ENCODE results near the gene ARF1.
A peak's percentile ranks its signal among the peaks of the same experiment; 100 is the strongest.

Gene ARF1

DNA sequence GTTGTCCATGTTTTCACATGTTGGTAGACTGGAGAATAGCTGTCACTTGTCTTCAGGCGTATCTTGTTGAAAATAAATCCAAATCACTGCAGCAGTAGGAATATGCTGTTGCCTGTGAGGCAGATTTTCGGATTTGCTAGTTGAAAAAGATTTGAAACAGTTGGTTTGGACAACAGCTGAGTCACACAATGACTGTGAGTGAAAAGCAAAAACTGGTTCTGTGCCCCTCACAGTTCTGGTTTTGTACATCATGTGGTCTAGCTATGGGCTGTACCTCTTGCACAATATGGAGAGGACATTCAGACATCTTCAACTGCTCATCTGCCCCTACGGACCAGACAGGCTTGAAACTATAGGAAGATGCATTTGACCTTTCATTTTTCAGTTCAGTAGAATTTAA lies 1.8 kb downstream of the ARF1 start:
- Mint-ChIP-seq H3K4me3 (peak overlapping the region; percentile 94), H3K9me3 (no peaks in the 10 kb centered on the region), H3K36me3 (ENCODE audit: low read depth) (peaks cover 34% of the 10 kb centered on the region), H3K4me1 (ENCODE audit: low read depth) (peaks cover 61% of the 10 kb centered on the region), H3K27me3 (ENCODE audit: low read depth) (no peaks in the 10 kb centered on the region), H3K27ac (peak overlapping the region; percentile 92)

DNA sequence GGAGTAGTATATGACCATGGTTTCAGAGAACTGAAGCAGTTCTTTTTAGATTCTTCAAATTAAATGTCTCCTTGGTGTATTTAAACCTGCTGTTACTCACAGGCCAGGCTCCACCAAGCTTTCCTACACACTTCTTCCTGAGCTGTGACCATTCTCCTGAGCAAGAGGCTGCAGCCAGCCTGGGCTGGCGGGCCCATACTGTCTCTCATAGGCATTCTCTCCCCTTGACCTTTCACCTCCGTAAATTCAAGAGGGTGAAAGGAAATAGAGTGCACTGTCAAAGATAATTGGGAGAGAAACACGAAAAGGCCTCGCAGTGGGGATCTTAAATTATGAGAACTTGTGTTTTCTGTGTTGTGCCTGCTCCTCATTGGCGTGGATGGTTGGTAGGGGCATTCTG lies 2.3 kb downstream of the ARF1 start:
- peaks cover 61% of the 10 kb centered on the region for H3K4me1 Mint-ChIP-seq (ENCODE audit: low read depth)
- H3K9me3 Mint-ChIP-seq = no peaks in the 10 kb centered on the region
- H3K36me3 Mint-ChIP-seq (ENCODE audit: low read depth) = peaks cover 36% of the 10 kb centered on the region
- peak overlapping the region; percentile 92 for H3K27ac Mint-ChIP-seq
- H3K4me3 Mint-ChIP-seq = peak overlapping the region; percentile 94
- H3K27me3 Mint-ChIP-seq (ENCODE audit: low read depth) = no peaks in the 10 kb centered on the region

DNA sequence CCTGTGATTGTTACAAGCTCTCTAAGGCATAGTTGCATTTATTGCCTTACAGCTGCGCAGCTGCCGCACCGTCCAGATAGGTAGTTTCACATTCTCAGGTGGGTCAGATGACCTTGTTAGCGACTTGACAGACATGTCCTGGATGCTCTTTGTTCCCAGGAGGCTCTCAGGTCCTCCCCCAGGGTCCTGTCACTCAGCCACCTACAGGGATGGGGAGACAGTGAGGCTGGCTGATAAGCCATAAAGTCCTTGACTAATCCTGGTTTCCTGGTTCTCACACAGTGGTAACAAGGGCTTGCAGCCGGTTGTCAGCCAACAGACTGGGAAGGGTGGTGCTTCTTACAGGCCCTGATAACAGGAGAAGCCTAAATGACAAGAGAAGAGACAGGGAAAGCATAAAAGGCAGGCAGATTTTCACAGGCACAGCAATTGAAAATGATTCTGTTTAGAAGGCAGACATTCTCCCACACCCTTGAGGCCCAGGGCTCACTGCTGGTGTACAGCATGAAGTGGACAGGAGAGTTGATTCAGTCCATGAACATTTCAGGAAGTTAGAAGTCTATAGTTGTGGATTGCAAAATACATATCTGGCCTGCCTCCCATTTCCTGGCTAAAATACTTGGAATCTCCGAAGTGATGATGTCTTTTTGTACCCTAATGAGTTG lies 2.9 kb downstream of the ARF1 start:
- peaks cover 61% of the 10 kb centered on the region for H3K4me1 Mint-ChIP-seq (ENCODE audit: low read depth)
- H3K36me3 Mint-ChIP-seq (ENCODE audit: low read depth) = peaks cover 38% of the 10 kb centered on the region
- H3K27ac Mint-ChIP-seq = peak overlapping the region; percentile 92
- H3K4me3 Mint-ChIP-seq = peak overlapping the region; percentile 94
- H3K9me3 Mint-ChIP-seq = no peaks in the 10 kb centered on the region
- no peaks in the 10 kb centered on the region for H3K27me3 Mint-ChIP-seq (ENCODE audit: low read depth)

DNA sequence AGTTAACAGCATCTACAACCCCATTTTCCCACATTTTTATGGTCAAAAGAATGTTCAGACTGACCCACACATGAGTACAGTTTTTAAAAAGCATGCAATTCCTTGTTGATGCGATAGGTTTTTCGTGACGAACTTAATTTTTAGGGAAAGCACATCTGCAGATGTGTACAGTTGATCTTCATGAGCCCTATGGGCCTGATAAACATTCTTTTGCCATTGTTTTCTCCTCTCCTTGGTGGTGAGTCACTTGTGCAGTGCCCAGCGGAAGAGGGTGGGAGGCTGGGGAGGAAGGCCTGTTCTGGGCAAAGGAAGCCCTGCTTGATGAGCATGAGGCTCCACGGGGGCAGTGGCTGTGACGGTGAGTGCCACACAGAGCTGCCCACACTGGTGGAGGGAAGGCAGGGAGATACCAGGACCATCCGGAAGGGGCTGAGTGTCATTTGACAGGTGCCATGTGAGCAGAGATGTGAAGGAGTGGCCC lies 5.3 kb downstream of the ARF1 start:
- no peaks in the 10 kb centered on the region for H3K9me3 Mint-ChIP-seq
- no peaks in the 10 kb centered on the region for H3K27me3 Mint-ChIP-seq (ENCODE audit: low read depth)
- H3K27ac Mint-ChIP-seq = peak overlapping the region; percentile 82
- peaks cover 68% of the 10 kb centered on the region for H3K4me1 Mint-ChIP-seq (ENCODE audit: low read depth)
- peaks cover 60% of the 10 kb centered on the region for H3K36me3 Mint-ChIP-seq (ENCODE audit: low read depth)
- peak overlapping the region; percentile 42 for H3K4me3 Mint-ChIP-seq

DNA sequence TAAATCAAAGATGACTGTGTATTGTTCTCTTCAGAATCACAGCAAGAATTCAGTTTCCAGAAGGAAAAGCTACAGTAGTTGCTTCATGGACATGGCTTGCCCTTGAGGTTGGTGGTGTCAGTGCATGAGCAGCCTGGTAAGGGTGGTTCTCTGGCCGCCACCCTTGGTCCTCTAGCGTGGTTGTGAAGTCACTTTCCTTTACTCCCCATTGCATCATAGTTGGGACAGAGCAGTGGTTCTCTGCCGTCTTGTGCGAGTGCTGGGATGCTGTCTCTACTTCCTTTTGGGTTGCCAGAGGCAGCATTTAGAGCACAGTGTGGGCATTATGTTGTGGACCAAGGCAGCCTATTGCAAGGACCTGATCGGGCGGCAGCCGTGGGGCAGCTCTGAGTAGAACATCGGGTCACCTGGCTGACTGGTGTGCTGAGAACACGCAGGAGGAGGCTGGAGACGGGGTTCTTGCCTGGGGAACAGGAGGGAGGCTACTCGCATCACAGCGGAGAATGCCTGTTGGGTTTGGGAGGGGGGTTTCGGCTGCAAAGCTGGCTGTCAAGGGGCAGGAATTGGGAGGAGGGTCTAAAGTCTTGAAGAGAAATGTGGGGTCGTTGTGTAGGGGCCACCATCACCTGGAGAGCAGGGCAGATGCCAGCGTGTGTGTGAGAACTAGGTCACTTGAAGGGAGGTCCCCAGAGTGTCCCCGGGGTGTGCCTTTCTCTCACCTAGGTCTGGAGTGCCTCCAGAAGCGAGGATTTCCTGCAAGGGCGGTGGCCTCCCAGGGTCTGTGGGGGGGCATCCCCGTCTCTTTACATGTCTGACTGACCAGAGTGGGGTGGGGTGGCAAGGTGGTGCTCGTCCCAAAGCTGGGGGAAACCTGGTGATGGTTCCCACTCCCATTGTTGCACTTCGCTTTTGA lies 6.3 kb downstream of the ARF1 start:
- Mint-ChIP-seq H3K9me3 (no peaks in the 10 kb centered on the region), H3K4me3 (no peak overlapping the region), H3K36me3 (ENCODE audit: low read depth) (peaks cover 57% of the 10 kb centered on the region), H3K27me3 (ENCODE audit: low read depth) (no peaks in the 10 kb centered on the region), H3K4me1 (ENCODE audit: low read depth) (peaks cover 63% of the 10 kb centered on the region), H3K27ac (peak overlapping the region; percentile 34)

DNA sequence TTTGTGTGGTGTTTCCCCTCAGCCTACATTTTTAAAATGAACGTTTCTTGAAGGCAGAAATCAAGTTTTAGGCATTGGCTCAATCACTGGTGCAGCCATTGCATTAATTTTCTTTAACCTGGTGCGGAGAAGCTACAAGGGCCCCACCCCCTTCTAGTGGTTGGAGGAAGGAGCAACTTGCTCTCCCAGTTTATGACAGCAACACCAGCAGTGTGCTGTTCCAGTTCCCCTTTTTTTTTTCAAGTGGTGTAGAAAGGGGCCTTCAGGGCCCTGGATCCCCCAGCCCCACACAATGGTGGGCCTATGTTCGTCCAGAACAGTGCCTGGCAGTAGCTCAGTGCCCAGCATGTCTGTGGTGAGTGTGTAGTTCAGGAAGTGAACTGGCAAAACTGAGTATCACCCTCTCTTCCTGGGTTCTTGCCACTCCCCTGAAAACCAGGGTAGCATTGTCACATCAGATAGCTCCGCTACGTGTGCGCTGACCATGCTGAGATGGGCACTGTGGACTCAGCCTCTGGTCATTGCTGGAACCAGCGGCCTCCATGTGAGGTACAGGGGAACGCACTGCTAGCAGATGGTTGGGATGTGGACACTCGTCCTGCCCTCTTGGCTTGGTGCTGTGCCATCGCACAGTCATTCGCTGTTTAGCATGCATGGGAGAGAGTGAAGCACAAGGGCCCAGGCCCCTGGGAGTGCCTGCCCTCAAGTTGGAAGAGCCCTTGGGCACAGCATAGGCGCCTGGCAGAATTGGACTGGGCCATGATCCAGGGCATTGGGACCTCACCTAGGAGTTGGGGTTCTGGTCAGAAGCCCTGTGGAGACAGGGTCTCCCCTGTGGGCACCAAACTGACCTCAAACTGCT lies 7.2 kb downstream of the ARF1 start:
- H3K4me1 Mint-ChIP-seq (ENCODE audit: low read depth) = peaks cover 54% of the 10 kb centered on the region
- H3K9me3 Mint-ChIP-seq = peaks cover 7% of the 10 kb centered on the region
- peaks cover 59% of the 10 kb centered on the region for H3K36me3 Mint-ChIP-seq (ENCODE audit: low read depth)
- H3K27ac Mint-ChIP-seq = no peak overlapping the region
- H3K27me3 Mint-ChIP-seq (ENCODE audit: low read depth) = no peaks in the 10 kb centered on the region
- H3K4me3 Mint-ChIP-seq = no peak overlapping the region

DNA sequence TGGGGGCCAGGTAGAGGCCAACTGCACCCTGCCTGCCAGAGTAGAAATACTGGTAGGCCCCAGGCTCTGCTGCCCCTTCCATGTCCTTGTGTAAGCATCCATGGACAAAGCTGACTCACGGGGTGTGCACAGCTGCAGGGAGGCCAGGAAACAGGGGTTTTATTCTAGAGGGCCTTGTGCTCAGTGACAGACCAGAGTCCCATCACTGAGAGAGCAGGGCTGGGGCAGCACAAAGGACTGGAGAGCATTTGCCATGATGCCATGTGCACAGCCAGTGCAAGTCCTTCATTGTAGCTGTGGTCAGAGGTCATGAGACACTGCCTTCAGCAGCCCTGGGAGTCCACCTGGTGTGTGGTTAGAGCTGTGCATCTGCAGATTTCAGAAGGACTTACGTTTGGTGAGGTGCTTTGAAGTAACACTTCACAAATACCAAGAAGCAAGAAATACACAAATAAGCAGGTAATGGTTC lies 8.1 kb downstream of the ARF1 start:
- H3K4me3 Mint-ChIP-seq = no peak overlapping the region
- no peaks in the 10 kb centered on the region for H3K27me3 Mint-ChIP-seq (ENCODE audit: low read depth)
- peaks cover 60% of the 10 kb centered on the region for H3K36me3 Mint-ChIP-seq (ENCODE audit: low read depth)
- H3K4me1 Mint-ChIP-seq (ENCODE audit: low read depth) = peaks cover 47% of the 10 kb centered on the region
- no peak overlapping the region for H3K27ac Mint-ChIP-seq
- peaks cover 16% of the 10 kb centered on the region for H3K9me3 Mint-ChIP-seq

DNA sequence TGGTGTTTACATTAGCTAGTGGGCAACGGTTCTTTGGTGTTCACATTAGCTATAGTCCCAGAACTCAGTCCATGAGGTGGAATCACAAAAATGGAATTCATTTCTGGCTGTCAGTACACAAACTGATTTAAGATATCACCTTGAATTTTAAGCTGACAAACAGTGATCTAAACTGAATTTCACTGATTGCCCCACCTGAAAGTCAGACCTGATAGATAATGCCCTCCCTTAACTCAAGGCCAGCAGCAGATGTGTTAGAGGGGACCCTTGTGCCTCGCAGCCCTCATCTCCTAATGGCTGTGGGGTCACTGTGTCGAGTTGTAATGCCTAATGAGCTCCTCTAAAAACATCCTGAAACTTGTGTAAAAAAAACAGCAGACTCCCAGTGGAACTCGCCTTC lies 8.6 kb downstream of the ARF1 start:
- Mint-ChIP-seq H3K27me3 (ENCODE audit: low read depth) (no peaks in the 10 kb centered on the region), H3K27ac (no peak overlapping the region), H3K4me1 (ENCODE audit: low read depth) (peaks cover 45% of the 10 kb centered on the region), H3K9me3 (peaks cover 18% of the 10 kb centered on the region), H3K36me3 (ENCODE audit: low read depth) (peaks cover 65% of the 10 kb centered on the region), H3K4me3 (no peak overlapping the region)

DNA sequence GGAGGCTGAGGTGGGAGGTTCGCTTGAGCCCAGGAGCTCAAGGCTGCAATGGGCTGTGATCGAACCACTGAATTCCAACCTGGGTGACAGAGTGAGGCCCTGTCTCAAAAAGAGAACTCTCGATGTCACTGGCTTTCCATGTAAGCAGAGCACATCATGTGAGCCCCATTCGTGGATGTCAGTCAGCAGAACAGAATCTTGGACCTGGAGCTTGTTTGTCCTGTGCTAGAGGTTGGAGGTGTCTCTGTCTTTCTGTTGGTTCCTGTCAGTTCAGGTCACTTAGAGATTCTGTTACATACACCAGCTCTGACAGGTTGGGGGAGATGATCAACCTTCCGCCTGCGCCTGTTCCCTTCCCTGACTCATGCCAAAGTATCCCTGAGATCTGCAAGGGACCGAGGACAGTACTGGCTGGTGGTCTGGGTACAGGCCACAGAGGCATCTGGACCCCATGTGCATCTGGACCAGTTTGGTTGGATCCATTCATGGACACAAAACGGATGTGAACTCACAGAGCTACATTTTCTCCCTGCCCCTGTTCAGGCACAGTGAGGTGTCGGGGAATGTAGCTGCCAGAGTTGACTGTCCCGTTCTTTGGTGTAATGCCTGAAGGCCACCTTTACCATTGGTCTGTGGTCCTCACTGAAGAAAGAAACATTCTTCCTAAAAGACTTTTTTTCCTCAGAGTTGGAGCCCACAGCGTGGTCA lies 10.0 kb downstream of the ARF1 start:
- peaks cover 35% of the 10 kb centered on the region for H3K4me1 Mint-ChIP-seq (ENCODE audit: low read depth)
- H3K27me3 Mint-ChIP-seq (ENCODE audit: low read depth) = no peaks in the 10 kb centered on the region
- peaks cover 66% of the 10 kb centered on the region for H3K36me3 Mint-ChIP-seq (ENCODE audit: low read depth)
- H3K4me3 Mint-ChIP-seq = no peak overlapping the region
- peaks cover 18% of the 10 kb centered on the region for H3K9me3 Mint-ChIP-seq
- no peak overlapping the region for H3K27ac Mint-ChIP-seq

DNA sequence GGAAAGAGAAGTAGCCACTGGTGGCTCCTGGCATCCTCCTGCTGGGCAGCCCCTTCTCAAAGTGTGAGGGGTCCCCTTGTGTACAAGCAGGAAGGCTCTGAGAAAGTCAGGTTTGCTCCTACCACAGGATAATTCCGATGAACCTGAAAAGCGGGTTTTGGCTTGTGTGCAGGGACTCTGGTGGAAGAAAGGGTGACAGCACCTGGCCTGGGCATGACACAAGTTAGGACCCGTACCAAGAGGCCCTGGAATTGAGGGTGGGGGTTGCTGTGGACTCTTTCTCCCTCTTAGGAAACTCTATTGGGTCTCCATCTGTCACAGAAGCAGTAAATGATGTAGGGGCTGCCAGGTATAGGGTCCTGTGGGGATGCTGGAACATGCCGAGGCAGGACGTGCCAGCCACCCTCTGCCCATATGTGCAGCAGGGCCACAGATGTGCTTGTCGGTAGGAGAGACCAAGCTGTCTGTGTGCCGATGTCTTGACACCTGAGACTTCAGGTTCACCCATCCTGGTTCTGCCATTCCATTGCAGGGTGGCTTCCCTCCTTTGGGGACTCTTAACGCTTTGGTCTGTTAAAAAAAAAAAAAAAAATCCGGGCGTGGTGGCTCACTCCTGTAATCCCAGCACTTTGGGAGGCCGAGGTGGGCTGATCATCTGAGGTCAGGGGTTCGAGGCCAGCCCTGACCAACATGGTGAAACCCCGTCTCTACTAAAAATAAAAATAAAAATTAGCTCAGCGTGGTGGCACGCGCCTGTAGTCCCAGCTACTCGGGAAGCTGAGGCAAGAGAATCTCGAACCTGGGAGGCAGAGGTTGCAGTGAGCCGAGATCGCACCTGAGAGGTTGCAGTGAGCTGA lies 10.8 kb downstream of the ARF1 start:
- Mint-ChIP-seq H3K4me1 (ENCODE audit: low read depth) (peaks cover 27% of the 10 kb centered on the region), H3K27me3 (ENCODE audit: low read depth) (no peaks in the 10 kb centered on the region), H3K4me3 (no peak overlapping the region), H3K36me3 (ENCODE audit: low read depth) (peaks cover 64% of the 10 kb centered on the region), H3K9me3 (peaks cover 18% of the 10 kb centered on the region), H3K27ac (no peak overlapping the region)

DNA sequence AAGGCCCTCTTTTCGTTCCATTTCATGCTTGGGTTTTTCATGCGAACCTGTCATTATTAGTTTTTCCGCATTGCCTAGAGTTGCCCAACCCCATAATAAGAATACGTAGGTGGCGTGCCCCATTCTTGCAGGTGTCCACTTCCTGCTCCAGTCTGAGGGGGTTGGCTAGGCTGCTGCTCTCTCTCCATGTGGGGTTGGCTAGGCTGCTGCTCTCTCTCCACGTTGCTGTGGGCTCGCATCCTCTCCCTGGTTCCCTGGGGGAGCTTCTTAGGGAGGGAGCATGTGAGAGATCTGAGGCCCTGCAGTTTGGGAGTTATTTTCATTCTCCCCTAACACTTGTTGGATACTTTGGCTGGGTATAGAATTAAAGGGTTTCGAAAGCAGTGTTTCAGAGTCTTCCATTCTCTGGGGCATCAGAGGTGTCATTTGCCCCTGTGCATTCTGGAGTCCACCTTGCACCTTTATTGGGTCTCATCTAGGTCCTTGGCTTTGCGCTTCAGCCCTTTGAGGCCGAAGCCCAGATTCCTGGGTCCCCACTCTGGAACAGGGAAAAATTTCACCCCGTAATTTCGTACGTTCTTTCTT lies 12.0 kb downstream of the ARF1 start:
- no peak overlapping the region for H3K4me3 Mint-ChIP-seq
- H3K27me3 Mint-ChIP-seq (ENCODE audit: low read depth) = no peaks in the 10 kb centered on the region
- H3K27ac Mint-ChIP-seq = no peak overlapping the region
- peaks cover 18% of the 10 kb centered on the region for H3K9me3 Mint-ChIP-seq
- H3K36me3 Mint-ChIP-seq (ENCODE audit: low read depth) = peaks cover 67% of the 10 kb centered on the region
- peaks cover 17% of the 10 kb centered on the region for H3K4me1 Mint-ChIP-seq (ENCODE audit: low read depth)

DNA sequence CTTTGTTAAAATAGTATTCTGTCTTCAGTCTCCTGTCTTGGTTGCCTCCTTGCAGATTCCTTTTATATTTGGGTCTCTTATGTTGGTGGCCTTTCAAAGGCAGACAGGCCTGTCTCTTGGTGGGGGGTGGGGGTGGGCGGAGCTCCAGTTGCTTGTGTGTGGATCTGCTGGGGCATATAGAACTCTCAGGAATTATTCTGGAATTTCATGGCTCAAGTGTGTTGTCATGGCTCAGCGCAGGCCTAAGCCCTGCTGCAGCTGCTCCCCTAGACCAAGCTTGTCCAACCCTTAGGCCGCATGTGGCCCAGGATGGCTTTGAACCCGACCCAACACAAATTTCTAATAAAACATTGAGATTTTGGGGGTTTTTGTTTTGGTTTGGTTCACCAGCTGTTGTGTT lies 12.7 kb downstream of the ARF1 start:
- H3K36me3 Mint-ChIP-seq (ENCODE audit: low read depth) = peaks cover 68% of the 10 kb centered on the region
- H3K4me1 Mint-ChIP-seq (ENCODE audit: low read depth) = peaks cover 15% of the 10 kb centered on the region
- peaks cover 18% of the 10 kb centered on the region for H3K9me3 Mint-ChIP-seq
- no peak overlapping the region for H3K27ac Mint-ChIP-seq
- no peaks in the 10 kb centered on the region for H3K27me3 Mint-ChIP-seq (ENCODE audit: low read depth)
- no peak overlapping the region for H3K4me3 Mint-ChIP-seq

DNA sequence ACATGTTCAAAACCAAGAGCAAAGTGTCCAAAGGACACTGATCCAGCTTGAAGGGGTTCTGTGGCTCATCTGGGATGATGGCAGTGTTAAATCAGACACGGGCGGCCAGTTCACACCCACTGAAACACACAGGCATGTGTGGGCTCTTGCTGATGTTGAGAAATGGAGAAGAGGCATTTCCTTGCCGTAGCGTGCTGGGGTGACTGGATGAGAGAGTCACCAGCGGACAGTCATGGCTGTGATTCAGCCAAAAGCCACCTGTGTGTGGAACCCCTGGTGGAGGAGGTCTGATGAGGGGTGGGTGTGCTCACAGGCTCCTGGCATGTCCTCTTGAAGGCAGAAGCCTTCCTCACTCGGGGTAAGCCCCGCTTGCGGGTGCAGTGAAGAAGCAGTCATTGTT lies 13.4 kb downstream of the ARF1 start:
- Mint-ChIP-seq H3K4me1 (ENCODE audit: low read depth) (peaks cover 9% of the 10 kb centered on the region), H3K36me3 (ENCODE audit: low read depth) (peaks cover 65% of the 10 kb centered on the region)

More for the DNA sequence above, 13.4 kb downstream of the ARF1 start:
- H3K27me3 Mint-ChIP-seq (ENCODE audit: low read depth) = no peaks in the 10 kb centered on the region
- H3K9me3 Mint-ChIP-seq = peaks cover 18% of the 10 kb centered on the region
- H3K27ac Mint-ChIP-seq = no peak overlapping the region
- H3K4me3 Mint-ChIP-seq = no peak overlapping the region
